HepG2 (cell line): ENCODE measurements around the gene UQCRHL. TPM values are rescaled to one million over a fixed set of nuclear protein-coding genes. Genes with fewer than 3 reads are reported as not detected.

ENCODE experiments used
- NFKB2 ChIP-seq: sonication (generic); formaldehyde crosslinking; IDR thresholded peaks from 2 replicates; pipeline ENCODE4 v1.4.0; 2020; ENCODE audit warnings: missing genetic modification reagents, borderline replicate concordance
- PITX1 ChIP-seq: sonication (generic); formaldehyde crosslinking; IDR thresholded peaks from 2 replicates; pipeline ENCODE4 v1.5.1; 2020; ENCODE audit warnings: mild to moderate bottlenecking, missing genetic modification reagents
- ZBTB42 ChIP-seq: sonication (generic); formaldehyde crosslinking; IDR thresholded peaks from 2 replicates; pipeline ENCODE4 v1.5.0; 2020; ENCODE audit warnings: mild to moderate bottlenecking, missing genetic modification reagents
- ZBTB7A ChIP-seq: sonication (generic); formaldehyde crosslinking; IDR thresholded peaks from 2 replicates; pipeline ENCODE4 v1.8.0; 2022; ENCODE audit warnings: mild to moderate bottlenecking, missing genetic modification reagents
- polyA plus RNA-seq, 8 experiments: library from polyadenylated mRNA; depleted of rRNA in 3 of 8; stranded (reverse) in 7 of 8; unstranded in 1 of 8; fragments of >200 nt; fragmentation: Illumina TruSeq in 4 of 8; extraction: Trizol in 4 of 8; gene quantifications; 2 replicates each; pipeline versions ENCODE4 v1.2.1 to v1.2.3, GENCODE V29; 2011 to 2016; ENCODE audit warnings: low read depth in 4 of 8, missing spikeins in 1 of 8, mixed read lengths in 1 of 8; ENCODE audit not compliant: insufficient read depth in 1 of 8
- total RNA-seq, 5 experiments: library from RNA; depleted of rRNA; stranded (reverse); fragments of >200 nt; fragmentation: Illumina TruSeq; extraction: Trizol; gene quantifications; 2 replicates each; pipeline ENCODE4 v1.2.3, GENCODE V29; 2016; ENCODE audit warnings: low read depth in 1 of 5

The UQCRHL gene
- total and polyA plus RNA-seq, 2 of the 13 experiments (the other 11 are each of a cell fraction or from before 2014, with no cell fraction given) = 1.8 to 2.3 TPM

DNA sequence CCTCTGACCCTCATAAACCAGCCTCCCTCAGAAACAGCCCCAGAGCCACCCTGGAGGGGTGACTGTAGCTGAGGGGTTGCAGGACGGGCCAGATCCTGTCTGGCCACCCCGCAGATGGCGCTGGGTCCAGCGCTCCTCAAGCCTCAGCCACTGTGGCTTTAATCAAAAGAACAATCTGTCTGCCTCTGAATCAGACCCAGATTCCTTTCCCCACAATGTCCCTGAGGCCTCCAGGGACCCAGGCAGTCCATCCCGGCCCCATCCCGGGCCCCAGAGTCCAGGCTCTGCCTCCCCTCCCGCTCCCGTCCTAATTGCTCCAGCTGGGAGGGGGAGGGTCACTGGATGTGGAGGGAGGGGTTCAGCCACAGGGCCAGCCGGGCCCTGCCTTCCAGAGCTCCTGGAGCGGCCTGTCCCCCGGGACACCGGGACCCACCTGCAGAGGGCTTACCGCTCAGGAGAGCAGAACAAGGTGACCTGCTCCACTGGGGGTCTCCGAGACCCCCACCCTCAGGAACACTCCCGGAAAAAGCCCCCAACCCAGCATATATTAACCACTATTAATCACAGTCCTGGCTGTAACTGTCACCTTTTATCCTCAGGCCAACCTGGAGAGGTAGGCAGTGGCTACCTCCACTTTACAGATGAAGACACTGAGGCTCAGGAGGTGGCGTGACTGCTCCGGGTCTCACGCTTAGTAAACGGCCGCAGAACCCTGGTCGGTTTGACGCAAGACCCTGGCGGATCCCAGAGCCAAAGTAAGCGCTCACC is 49.7 kb downstream of the UQCRHL start (continued):
- TF ChIP-seq NFKB2 (CRISPR knock-in tag) (0 out of 2 replicates have a peak, but pooled peaks have one; percentile 41), ZBTB42 (CRISPR knock-in tag) (no peak), PITX1 (CRISPR knock-in tag) (no peak), ZBTB7A (CRISPR knock-in tag) (peak; percentile 4; the same call in 1 of the 2 replicates)
- TF ChIP-seq, all 625 proteins: peak for 16

Other genes with a start within 250 kb of the UQCRHL start
- 174 and 216 TPM in 2 replicates for gene AGMAT, start 222.6 kb downstream of the UQCRHL start, total RNA-seq (2016; rRNA removed; fragmentation: Illumina TruSeq; extraction: Trizol)
- gene AGMAT, start 222.6 kb downstream of the UQCRHL start, polyA plus RNA-seq (2011; rRNA removed) = 52.6 and 59.1 TPM in 2 replicates
- gene DDI2, start 190.2 kb downstream of the UQCRHL start, total RNA-seq (2016; rRNA removed; fragmentation: Illumina TruSeq; extraction: Trizol) = 25.7 and 34.0 TPM in 2 replicates
- 8.5 and 10.1 TPM in 2 replicates for gene DDI2, start 190.2 kb downstream of the UQCRHL start, polyA plus RNA-seq (2011; rRNA removed)
- gene PLEKHM2, start 123.3 kb downstream of the UQCRHL start, total RNA-seq (2016; rRNA removed; fragmentation: Illumina TruSeq; extraction: Trizol) = 16.0 and 16.5 TPM in 2 replicates
- 27.3 and 34.0 TPM in 2 replicates for gene PLEKHM2, start 123.3 kb downstream of the UQCRHL start, polyA plus RNA-seq (2011; rRNA removed)
- 0.13 TPM in 1 of 2 replicates, not detected in the other for gene SLC25A34, start 71.4 kb downstream of the UQCRHL start, total RNA-seq (2016; rRNA removed; fragmentation: Illumina TruSeq; extraction: Trizol)
- gene SLC25A34, start 71.4 kb downstream of the UQCRHL start, polyA plus RNA-seq (2011; rRNA removed) = 0.18 TPM in 2 replicates
- 0.29 and 0.97 TPM in 2 replicates for gene TMEM82, start 65.2 kb downstream of the UQCRHL start, total RNA-seq (2016; rRNA removed; fragmentation: Illumina TruSeq; extraction: Trizol)
- gene TMEM82, start 65.2 kb downstream of the UQCRHL start, polyA plus RNA-seq (2011; rRNA removed) = 0.24 and 0.40 TPM in 2 replicates
- 9.2 and 10.6 TPM in 2 replicates for gene FBLIM1, start 48.9 kb downstream of the UQCRHL start, total RNA-seq (2016; rRNA removed; fragmentation: Illumina TruSeq; extraction: Trizol)
- gene FBLIM1, start 48.9 kb downstream of the UQCRHL start, polyA plus RNA-seq (2011; rRNA removed) = 23.0 and 24.6 TPM in 2 replicates
- 14.0 and 25.1 TPM in 2 replicates for gene SPEN, start 40.1 kb upstream of the UQCRHL start, total RNA-seq (2016; rRNA removed; fragmentation: Illumina TruSeq; extraction: Trizol)
- gene SPEN, start 40.1 kb upstream of the UQCRHL start, polyA plus RNA-seq (2011; rRNA removed) = 4.8 and 5.0 TPM in 2 replicates
- gene ZBTB17, start 168.5 kb upstream of the UQCRHL start, total RNA-seq (2016; rRNA removed; fragmentation: Illumina TruSeq; extraction: Trizol) = 10.1 and 16.7 TPM in 2 replicates
- gene ZBTB17, start 168.5 kb upstream of the UQCRHL start, polyA plus RNA-seq (2011; rRNA removed) = 17.0 and 21.0 TPM in 2 replicates
- 3.5 and 4.0 TPM in 2 replicates for gene SRARP, start 196.6 kb upstream of the UQCRHL start, total RNA-seq (2016; rRNA removed; fragmentation: Illumina TruSeq; extraction: Trizol)
- gene SRARP, start 196.6 kb upstream of the UQCRHL start, polyA plus RNA-seq (2011; rRNA removed) = 10.5 and 12.8 TPM in 2 replicates
- gene HSPB7, start 210.4 kb upstream of the UQCRHL start, total RNA-seq (2016; rRNA removed; fragmentation: Illumina TruSeq; extraction: Trizol) = not detected in 2 replicates
- 0.10 and 0.20 TPM in 2 replicates for gene HSPB7, start 210.4 kb upstream of the UQCRHL start, polyA plus RNA-seq (2011; rRNA removed)
- not detected in 2 replicates for gene CLCNKA, start 214.4 kb upstream of the UQCRHL start, total RNA-seq (2016; rRNA removed; fragmentation: Illumina TruSeq; extraction: Trizol)
- 0.03 and 0.07 TPM in 2 replicates for gene CLCNKA, start 214.4 kb upstream of the UQCRHL start, polyA plus RNA-seq (2011; rRNA removed)
- not detected in 2 replicates for gene CLCNKB, start 236.1 kb upstream of the UQCRHL start, total RNA-seq (2016; rRNA removed; fragmentation: Illumina TruSeq; extraction: Trizol)
- gene CLCNKB, start 236.1 kb upstream of the UQCRHL start, polyA plus RNA-seq (2011; rRNA removed) = 0.04 TPM in 1 of 2 replicates, not detected in the other